ENCODE data around the gene GTF3C4.

GTF3C4 gene, protein sequence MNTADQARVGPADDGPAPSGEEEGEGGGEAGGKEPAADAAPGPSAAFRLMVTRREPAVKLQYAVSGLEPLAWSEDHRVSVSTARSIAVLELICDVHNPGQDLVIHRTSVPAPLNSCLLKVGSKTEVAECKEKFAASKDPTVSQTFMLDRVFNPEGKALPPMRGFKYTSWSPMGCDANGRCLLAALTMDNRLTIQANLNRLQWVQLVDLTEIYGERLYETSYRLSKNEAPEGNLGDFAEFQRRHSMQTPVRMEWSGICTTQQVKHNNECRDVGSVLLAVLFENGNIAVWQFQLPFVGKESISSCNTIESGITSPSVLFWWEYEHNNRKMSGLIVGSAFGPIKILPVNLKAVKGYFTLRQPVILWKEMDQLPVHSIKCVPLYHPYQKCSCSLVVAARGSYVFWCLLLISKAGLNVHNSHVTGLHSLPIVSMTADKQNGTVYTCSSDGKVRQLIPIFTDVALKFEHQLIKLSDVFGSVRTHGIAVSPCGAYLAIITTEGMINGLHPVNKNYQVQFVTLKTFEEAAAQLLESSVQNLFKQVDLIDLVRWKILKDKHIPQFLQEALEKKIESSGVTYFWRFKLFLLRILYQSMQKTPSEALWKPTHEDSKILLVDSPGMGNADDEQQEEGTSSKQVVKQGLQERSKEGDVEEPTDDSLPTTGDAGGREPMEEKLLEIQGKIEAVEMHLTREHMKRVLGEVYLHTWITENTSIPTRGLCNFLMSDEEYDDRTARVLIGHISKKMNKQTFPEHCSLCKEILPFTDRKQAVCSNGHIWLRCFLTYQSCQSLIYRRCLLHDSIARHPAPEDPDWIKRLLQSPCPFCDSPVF

GRCh38 chr9:132670457-132671391 is at the start of gene GTF3C4:
Gene GTF3C4, plus strand, starts transcription at chr9:132670464. Its CDS starts 135 bp downstream, at chr9:132670599.
- DNase-seq: no peak

GRCh38 chr9:132622159-132622558 is 48.1 kb upstream of the GTF3C4 start:
- peak; percentile 94 for DNase-seq

GRCh38 chr9:132626285-132626684 is 44.0 kb upstream of the GTF3C4 start:
- DNase-seq: no peak

GRCh38 chr9:132627106-132627505 is 43.2 kb upstream of the GTF3C4 start:
- DNase-seq: no peak

DNA sequence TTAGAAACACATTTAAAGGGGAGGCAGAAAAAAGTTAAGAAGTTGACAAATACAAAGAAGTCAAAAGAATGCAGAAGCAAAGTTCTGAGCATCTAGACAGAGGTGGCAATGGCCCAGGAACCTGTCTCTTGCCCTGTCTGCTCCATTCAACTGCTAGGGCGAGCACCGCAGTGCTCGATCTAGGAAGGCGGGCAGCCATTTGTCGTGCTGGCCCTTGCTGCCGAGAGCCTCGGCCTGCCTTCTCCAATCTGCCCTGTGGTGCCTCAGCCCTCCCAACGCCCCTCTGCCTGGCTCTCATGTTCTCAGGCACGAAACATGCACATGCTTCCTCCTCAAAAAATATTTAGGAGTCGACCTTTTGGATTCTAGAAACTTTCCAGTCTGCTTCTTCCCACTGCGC is 42.7 kb upstream of the GTF3C4 start:
- DNase-seq: no peak

DNA sequence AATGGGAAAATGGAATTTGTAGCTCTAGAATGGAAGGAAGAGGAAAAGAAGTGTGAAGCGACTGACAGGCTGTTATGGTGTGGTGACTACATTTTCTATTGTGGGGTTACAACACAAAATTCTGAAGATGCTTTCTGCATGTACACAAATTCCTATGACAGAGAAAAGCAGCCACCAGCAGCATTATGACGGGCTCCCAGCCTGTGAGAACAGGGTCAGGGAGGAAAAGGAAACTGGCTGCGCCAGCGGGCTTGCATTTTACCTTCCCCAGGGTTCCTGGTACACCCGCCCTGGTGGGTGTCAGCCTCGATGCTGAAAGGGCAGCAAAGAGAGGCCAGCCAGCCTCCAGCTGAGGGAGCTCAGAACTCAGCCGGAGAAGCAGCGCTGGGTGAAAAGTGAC is 41.5 kb upstream of the GTF3C4 start:
- DNase-seq: no peak

GRCh38 chr9:132630116-132630515 is 40.1 kb upstream of the GTF3C4 start:
- no peak for DNase-seq

DNA sequence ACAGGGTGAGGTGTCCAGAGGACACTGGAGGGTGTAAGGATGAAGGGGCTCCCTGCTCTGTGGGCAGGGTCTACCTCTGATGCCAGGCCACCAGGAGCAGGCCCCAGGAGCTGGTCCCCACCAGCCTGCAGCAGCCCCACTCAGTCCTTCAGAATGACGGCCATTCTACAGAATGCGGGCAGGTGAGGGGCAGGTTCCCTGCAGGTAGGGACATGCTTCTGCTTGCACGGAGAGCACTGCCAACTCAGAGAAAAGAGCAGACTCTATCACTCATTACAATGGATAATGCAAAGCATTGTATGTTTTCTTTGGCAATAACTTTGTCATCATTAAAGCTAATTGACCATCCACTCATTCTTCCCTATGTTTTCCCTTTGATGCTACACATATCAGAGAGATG is 39.5 kb upstream of the GTF3C4 start:
- no peak for DNase-seq

GRCh38 chr9:132631280-132631679 is 39.0 kb upstream of the GTF3C4 start:
- no peak for DNase-seq

DNA sequence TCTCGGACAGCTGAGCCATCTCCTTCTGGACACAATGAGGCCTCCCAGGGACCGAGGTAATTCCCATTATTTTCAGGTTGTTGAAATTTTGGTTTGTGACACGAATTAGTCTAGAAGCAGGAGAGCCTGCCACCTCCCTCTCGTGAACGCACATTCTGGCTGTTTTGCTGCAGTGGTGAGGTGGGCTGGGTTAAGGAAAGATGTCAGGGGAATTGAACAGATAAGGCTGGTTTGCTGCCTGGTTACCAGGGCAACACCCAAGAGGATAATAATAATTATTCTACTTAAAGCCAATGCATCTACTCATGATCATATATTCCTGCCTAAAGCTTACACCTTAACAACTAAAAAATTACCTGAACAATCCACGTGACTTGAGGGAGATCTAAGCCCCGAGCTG is 38.6 kb upstream of the GTF3C4 start:
- no peak for DNase-seq

GRCh38 chr9:132632413-132633129 is 37.7 kb upstream of the GTF3C4 start:
- DNase-seq: no peak

- no peak for DNase-seq
These were observed 35.9 kb upstream of the GTF3C4 start for GRCh38 chr9:132634327-132634726.

DNA sequence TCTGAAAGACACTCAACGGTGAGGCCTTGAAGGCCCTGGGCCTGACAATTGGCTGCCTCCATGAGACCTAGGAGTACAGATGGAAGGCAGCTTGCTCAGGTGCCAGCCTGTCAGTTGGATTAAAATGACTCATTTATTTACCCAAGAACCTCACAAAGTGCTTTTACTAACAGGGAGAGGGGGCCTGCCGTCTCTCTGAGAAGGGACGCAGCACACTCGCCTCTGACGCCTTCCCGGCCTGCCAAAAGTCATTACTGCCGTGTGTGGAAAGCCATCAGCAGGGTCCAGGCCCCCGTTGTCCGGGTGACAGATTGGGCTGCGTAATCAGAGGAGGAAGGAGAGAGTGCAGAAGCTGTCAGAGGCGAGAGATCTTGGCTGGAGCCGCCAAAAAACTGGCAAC is 32.9 kb upstream of the GTF3C4 start:
- peak; percentile 70 for DNase-seq

- DNase-seq: no peak
These were observed 32.5 kb upstream of the GTF3C4 start for GRCh38 chr9:132637801-132638200.

DNA sequence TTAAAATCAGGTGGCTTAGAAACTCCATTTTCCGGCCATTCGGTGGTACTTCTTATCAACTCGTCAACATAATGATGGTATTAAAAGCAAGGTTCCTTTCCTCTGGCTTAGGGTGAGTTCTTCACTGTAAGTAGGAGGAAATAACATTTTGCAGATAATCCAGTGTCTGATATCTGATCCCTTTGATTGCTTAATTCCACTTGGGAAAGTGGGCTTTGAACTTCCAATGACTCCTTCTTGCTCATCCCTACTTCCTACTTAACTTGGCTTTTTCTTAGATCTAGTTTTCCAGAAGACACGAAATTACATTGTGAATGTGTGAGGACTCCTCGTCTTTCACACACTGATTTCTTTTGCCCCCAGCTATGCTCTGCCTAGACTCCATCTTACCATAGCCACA is 32.0 kb upstream of the GTF3C4 start:
- peak; percentile 47 for DNase-seq

DNA sequence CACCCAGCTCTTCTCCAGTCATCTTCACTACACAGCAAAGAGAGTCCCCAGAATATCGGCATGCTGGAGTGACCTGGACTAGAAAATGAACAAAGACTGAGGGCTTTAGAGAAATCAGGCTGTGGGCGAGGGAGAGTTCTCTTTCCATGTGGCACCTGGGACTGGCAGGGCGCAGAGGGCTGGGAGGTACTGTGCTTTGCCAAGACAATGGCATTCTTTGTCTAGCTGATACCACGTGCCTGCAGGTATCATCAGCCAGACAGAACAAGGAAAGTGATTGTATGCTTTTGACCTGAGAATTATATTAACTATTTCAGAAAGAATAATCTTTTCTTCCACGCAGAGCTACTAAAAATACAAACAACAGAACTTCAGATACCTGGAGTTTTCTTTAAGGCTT is 30.9 kb upstream of the GTF3C4 start:
- no peak for DNase-seq

DNA sequence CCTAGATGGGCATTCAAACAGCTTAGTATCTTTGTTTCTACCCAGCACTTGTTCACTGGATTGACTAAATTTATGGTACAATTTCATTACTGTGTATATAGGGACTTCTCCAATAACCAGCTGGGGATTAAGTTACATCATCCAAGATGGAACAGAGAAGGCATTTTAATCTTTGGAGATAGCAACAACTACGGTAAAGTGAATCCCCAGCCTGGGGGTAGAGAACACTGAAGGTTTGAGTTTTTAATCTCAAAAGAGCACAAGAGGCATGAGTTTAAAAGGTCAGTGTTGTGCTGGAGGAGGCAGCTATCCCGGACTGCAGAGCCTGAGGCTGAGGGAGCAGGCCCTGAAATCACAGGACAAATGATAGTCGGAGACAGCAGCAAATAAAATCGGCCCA is 29.0 kb upstream of the GTF3C4 start:
- DNase-seq: no peak

DNA sequence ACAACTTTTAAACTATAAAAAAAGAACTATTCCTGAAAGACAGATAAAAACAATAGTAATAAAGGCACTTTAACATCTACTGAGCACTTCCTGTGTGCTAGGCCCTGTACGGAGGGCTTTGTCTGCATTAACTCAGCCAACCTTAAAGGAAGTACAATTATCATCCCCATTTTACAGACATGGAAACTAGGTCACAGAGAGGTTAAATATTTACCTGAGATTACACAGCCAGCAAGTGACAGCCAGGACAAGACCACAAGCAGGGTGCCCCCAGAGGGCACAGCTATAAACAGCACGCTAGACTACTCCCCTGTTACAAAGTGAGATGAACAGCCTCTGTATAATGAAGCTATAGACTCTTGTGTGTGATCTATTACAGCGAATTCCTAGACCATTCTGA is 26.0 kb upstream of the GTF3C4 start:
- DNase-seq: no peak

DNA sequence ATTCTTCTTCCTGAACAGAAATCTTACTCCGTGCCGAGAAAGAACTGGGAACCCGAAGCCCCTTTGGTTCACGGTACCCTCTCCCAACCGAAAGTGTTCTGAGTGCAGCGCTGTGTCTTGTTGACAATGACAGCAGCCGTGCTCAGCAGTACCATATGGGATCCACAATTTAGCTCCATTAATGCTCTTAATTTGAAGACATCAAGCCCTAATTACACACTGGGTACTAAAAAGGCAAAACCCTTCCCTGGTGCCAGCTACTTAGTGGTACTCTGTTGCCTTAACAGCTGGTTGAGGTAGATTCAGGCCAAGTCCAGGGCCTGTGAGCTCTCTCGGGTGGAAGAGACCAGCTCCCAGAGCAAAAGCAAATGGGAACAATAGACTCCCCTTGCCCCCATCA is 25.0 kb upstream of the GTF3C4 start:
- peak; percentile 98 for DNase-seq

DNA sequence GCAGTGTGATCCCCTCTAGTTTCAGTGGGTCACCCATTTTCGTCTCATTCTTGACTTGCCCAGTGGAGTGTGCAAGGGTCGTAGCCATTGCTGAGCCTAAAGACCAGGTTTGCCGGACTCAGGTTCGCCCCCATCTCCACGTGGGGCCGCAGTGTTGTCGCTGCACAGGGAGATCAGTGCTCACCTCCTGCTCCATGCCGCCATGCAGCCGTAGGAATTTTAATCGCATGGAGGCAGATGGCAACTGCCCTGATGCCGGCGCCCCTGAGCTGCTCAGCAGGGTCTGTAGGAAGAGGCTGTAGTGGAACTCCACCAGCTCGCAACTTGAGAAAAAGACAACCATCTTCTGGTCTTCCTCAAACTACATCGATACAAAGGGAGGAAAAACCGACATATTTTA is 24.6 kb upstream of the GTF3C4 start:
- peak; percentile 85 for DNase-seq

GRCh38 chr9:132646726-132647125 is 23.5 kb upstream of the GTF3C4 start:
- DNase-seq: no peak

DNA sequence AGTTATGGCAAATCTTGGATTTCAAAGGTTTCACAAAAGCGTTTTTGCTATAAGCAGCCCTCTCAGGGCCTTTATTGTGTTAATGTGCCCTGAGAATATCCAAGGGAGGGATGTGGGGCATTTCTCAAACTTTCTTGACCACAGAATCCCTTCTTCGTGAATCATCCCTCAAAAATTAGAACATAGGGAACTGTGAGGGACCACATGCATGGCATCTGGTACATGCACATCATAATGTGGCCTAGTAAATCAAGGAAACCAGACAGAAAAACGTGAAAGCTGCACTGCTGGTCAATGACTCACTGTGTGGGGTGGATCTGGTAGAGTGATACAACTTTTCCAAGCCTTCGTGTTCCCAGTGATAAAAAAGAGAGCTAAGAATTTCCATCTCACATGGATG is 22.9 kb upstream of the GTF3C4 start:
- DNase-seq: no peak
